ENCODE data around the gene VDR.
A peak's percentile ranks its signal among the peaks of the same experiment; 100 is the strongest.
"Not testable (repeated sequence)": the region's sequence is repeated elsewhere in the genome, so short reads cannot be mapped to it uniquely, and the experiment has no call there.

Gene VDR

GRCh38 chr12:47828008-47828975 lies 76.5 kb downstream of the VDR start:
- no peak for DNase-seq (ENCODE audit: low spot score)

GRCh38 chr12:47825173-47825639 lies 79.6 kb downstream of the VDR start:
- DNase-seq (ENCODE audit: low spot score): no peak

GRCh38 chr12:47824635-47825034 lies 80.2 kb downstream of the VDR start:
- no peak for DNase-seq (ENCODE audit: low spot score)

GRCh38 chr12:47824198-47824597 lies 80.6 kb downstream of the VDR start:
- DNase-seq (ENCODE audit: low spot score): peak; percentile 67

- DNase-seq (ENCODE audit: low spot score): no peak
Measured at GRCh38 chr12:47823422-47824086, 81.2 kb downstream of the VDR start.

DNA sequence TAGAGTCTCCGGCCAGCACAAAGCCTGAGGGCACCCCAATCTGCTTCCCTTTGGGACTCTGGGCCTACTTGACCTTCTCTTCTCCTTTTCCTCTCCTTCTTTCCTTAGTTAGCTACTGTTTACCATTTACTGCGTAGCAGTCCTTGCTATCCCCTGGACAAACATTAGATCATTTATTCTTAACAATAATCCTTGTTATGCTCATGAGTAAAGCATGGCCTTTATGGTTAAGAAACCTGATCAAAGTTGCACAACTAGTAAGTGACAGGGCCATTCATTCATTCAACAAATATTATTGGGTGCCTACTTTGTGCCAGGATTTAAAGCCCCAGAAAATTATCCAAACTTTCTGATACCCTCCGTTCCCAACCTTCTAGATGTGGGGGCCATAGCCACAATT lies 81.9 kb downstream of the VDR start:
- no peak for DNase-seq (ENCODE audit: low spot score)

DNA sequence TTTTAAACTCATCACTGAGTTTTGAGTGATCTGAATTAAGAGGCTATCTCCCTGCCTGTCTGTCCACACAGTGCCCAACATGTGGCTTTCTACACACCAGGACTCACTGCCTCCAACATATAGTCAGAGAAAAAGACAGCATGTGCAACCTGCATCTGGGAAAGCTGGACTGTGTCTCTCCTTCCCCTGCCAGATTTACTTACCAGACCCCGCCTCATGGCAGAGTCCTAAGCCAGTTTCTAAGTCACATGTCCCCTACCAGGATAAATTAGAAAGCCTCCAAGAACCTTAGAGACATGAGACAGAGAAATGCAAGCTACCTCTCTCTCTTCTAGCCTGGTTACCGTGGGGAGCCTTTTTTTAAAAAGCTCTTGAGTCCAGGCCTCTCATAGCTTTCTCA lies 82.4 kb downstream of the VDR start:
- no peak for DNase-seq (ENCODE audit: low spot score)

DNA sequence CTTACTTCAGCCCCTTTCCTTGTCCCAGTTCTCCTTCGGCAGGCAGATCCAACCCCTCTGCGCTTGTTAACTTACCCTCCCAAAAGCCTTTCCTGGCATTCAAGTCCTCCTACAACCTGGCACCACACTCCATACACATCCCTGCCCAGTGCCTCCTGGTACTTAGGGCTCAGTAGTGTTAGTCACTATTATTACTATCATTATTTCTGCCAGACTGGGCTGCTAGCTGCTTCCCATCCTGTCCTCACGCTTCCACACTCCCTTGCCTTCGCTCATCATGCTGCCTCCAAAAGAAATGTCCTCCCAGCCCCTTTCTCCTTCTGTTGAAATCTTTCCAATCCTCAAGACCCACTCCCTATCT lies 83.5 kb downstream of the VDR start:
- DNase-seq (ENCODE audit: low spot score): no peak

DNA sequence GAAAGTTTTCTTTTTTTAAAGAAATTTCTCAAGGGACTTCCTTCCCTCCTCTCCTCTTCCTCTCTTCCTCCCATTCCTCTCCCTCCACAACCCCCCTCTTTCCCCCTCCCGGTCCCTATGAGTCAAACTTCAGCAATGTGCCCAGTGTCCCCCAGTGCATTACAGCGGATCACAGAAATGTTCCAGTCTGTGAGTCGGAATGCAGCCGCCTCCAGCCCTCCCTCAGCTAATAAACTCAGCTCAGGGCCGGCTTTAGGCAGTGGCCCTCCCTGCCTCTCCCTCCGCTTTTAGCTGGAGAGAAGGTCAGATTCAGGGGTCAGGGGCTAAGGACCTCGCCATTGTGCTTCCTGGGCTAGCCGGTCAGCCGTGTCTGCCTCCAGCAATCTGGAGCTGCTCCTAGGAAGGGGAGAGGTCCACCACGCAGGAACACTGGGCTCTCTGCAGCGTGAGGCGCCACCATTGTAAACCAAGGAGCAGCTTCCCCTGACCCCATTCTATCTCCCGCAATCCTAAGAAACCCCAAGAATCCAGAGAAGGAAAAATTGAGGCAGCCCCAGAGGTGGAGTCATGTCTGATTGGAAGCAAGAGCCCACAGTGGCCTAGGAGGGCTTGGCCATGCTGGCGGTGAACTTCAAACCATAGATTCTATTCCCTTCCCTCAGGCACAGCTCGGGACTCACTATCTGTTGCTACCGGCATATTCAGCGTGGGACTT lies 84.0 kb downstream of the VDR start:
- DNase-seq (ENCODE audit: low spot score): no peak

DNA sequence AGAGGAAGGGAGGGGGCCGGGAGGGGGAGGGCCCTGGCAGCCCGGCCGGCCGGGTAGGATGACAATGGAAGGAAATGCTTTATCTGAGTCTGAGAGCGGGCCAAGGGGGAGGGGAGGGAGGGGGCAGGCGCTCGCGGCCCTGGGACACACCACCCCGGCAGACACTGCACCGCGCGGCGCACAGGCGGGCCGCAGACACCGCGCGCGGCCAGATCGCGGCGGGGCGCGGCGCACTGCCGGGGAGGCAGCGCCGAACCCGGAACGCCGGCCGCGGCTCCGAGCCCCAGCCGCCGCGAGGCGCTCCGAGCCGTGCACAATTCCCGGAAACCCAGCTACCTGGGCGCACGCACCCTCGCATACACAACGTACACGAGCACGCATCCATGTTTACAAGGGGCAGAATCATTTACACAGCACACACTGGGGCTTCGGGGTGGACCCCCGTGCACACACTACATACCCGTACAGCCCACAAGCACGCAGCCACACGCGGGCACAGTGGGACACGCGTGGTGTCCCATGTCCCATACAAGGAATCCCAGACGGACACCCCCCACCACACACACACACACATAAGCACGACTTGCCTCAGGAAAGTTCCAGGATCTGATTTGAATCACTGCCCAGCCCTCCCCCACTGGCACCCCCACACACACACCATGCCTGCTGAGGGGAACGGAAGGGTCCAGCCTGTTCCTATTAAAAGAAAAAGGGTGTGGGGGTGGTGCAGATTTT lies 84.7 kb downstream of the VDR start, which contains the start of gene HDAC7:
Gene HDAC7 (minus strand): TSS at position 8 of the 735 bp plus-strand sequence. CDS start 118 bp downstream, outside the sequence.
- peak; percentile 74 for DNase-seq (ENCODE audit: low spot score)

DNA sequence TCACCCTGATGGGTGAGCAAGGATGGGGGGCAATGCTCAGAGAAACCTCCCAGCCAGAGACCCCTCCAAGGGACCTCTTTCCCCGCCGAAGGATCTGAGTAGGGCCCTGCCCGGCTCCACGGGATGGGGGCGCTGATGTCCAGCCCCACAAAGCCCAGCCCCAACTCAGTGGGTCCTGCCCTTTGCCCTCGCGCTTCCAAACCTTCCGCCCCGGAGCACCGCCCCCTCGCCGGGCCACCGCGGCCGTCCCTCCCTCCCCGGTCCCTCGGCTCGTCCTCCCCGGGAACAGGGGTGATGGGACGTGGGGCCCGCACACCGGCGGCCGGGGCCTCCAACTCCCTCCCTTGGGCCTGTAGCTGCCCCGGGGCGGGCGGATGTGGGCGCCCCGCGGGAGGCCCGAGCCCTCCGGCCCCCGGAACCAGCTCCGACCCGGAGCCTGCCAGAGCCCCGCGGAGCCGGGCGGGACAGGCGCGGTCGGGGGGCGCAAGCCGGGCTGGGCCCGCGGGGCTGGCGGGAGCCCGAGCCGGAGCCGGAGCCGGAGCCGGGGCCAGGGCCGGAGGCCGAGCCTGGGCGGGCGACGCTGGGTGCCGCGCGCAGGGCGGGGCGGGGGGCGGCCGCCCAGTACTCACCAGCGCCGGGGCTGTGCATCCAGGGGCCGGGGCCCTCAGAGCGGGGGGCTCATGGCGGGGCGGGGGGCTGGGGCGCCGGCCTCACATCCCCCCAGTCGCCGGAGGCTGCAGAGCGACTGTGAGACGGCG lies 85.5 kb downstream of the VDR start:
- peak; percentile 37 for DNase-seq (ENCODE audit: low spot score)

GRCh38 chr12:47818467-47819137 lies 86.2 kb downstream of the VDR start:
- no peak for DNase-seq (ENCODE audit: low spot score)

- DNase-seq (ENCODE audit: low spot score): no peak
Measured at GRCh38 chr12:47818007-47818376, 86.8 kb downstream of the VDR start.

GRCh38 chr12:47817272-47818006 lies 87.4 kb downstream of the VDR start:
- no peak for DNase-seq (ENCODE audit: low spot score)

DNA sequence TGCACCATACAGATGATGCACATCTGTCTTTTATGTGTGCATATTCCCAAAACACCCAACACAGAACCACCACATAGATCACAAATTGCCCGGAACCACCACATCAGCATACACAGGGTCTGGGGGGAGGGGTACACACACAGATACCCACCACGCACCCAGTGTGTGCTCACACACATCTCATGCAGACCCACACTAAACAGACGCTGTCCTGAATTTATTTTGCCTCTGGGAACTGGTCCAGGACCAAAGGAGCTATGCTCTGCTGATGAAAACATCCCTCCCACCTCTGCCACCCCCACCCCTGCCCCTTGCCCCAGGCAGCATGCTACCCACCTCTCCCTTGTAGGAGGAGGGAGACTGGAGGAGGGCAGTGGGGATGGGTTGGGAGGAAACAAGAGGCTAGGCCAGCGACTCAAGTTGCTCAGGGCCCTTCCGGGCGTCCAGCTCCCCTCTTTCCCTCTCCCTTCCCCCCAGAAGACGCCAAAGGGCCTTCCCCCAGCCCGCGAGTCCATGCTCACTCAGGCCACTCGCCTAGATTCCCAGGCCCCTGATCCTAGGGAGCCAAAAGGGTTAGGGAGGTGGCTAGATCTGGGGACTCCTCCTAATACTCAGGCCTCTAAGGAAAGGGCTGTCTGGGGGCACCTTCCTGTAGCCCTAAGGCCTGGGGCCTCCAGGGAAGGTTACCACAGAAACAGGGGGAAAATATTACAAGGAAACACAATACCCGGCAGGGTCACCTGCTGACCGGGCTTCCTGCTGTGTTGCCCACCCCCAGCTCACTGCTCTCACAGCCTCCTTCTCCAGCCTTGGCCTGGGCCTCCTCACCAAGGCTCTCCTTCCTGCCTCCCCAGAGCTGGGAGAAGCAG lies 88.2 kb downstream of the VDR start:
- DNase-seq (ENCODE audit: low spot score): no peak

DNA sequence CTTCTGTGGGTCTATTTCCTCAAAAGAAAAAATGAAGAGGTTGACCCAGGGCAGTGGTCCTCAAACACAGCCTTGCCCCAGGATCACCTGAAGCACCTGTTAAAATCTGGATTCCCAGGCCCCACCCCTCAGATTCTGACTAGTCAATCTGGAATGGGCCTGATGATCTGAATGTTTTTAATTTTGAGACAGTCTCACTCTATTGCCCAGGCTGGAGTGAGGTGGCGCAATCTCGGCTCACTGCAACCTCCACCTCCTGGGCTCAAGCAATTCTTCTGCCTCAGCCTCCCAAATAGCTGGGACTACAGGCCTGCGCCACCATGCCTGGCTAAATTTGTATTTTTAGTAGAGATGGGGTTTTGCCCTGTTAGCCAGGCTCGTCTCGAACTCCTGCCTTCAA lies 89.3 kb downstream of the VDR start:
- not testable (repeated sequence) for DNase-seq (ENCODE audit: low spot score)

DNA sequence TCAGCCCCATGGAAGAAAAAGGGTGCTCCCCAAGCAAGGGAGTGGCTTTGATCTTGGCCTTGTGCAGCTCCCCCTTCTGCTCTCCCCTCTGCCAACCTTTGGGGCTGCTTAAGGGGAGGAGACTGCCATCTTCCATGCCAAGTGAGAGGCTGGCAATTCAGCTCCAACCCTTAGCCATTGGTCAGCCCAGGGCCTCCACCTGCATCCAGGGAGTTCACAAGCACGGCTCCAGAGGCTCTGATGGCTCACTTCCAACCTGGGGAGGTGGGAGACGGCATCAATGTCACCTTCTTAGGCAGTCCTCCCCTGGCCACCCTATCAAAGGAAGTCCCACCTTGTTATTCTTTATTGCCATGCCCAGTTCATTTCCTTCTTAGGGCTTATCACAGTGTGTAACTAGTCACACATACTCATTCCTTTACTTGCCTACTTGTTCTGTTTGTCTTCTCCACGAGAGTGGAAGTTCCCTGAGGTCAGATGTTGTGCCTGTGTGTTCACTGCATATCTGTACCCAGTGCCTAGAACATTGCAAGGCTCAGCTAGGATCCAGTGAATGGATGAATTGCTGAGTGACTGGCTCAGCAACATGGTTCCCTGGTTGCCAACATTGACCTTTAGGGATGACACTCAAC lies 90.1 kb downstream of the VDR start:
- DNase-seq (ENCODE audit: low spot score): no peak

DNA sequence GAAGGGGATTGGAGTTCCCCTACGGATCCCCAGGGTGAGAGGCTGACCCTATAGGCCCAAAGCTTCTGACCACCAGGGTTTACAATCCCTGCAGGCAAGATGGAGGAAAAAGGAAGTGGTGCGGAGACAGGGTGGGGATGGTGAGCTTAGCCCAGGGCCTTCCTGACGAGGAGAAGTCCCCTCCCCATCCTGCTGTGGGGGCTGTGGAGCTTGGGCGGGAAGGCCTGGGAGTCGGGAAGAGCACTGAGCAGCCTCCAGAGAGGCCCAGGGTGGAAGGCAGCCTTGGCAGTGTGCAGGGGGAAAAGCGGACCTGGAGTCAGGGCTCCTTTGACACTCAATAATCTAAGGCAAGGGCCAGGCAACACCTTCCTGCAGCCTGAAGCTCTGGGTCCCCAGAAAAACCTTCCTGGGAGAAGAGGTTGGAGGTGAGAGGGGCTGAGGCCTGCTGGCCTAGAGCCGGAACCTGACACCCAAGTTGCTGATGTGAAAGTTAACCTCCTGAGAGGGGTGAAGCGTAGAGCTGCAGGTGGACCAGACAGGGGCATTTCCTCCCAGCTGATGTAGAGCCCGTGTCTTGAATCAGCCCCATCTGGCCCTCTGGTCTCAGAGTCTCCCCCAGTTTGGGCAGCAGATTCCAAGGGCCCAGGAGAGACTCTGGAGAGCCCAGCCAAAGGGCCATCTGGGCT lies 91.1 kb downstream of the VDR start:
- DNase-seq (ENCODE audit: low spot score): no peak

Measured in CD4-positive, alpha-beta T cell treated with Interleukin-15 for 4 hours (primary cell).